Caco-2 (cell line): ENCODE data around the gene CCRL2. TPM values are rescaled to one million over a fixed set of nuclear protein-coding genes. Genes with fewer than 3 reads are reported as not detected.
"Not testable (repeated sequence)": the region's sequence is repeated elsewhere in the genome, so short reads cannot be mapped to it uniquely, and the experiment has no call there.

Experiments
- BruUV-seq: library from RNA; stranded (reverse); fragments of 400-500 nt; replicated peaks from 2 replicates; lab custom pipeline; 2021; lab: Mats Ljungman, UMichigan
- CTCF ChIA-PET: fragments of 300-600 bp; sonication (Branson Sonifier 250); formaldehyde crosslinking; loops from one replicate; lab custom pipeline; 2022; ENCODE audit warnings: antibody characterized with exemption; lab: Charles Lee
- POLR2A ChIA-PET: fragments of 300-600 bp; sonication (Branson Sonifier 250); formaldehyde crosslinking; loops from one replicate; lab custom pipeline; 2022; ENCODE audit warnings: antibody characterized with exemption; lab: Charles Lee
- DNase-seq, 2 experiments: peaks; one replicate each; pipeline versions ENCODE4 v3.0.0 to v3.0.0-alpha.2; 2020 to 2022
- H3K27me3 ChIP-seq: replicated peaks from 2 replicates; pipeline ENCODE4 v1.6.0; 2011; ENCODE audit warnings: low read length; ENCODE audit not compliant: control insufficient read depth, insufficient read depth
- H3K36me3 ChIP-seq: 2 replicates; pipeline ENCODE4 v1.5.1; 2011; ENCODE audit warnings: low read length; ENCODE audit not compliant: control insufficient read depth, insufficient read depth
- H3K4me1 ChIP-seq: fragments of 250-450 bp; sonication (Bioruptor Pico); 2 replicates; pipeline ENCODE4 v1.5.1; 2020; ENCODE audit warnings: mild to moderate bottlenecking
- H3K4me3 ChIP-seq: 2 replicates; pipeline ENCODE4 v1.5.1; 2011; ENCODE audit warnings: low read depth, mild to moderate bottlenecking, control low read depth, low read length
- H3K9me3 ChIP-seq: fragments of 250-450 bp; sonication (Bioruptor Pico); 2 replicates; pipeline ENCODE4 v1.5.1; 2020; ENCODE audit warnings: mild to moderate bottlenecking, moderate library complexity
- H3K27ac Mint-ChIP-seq: one replicate; pipeline ENCODE4 v1.8.0; 2022; ENCODE audit warnings: mixed read lengths; ENCODE audit not compliant: unreplicated experiment
- H3K27me3 Mint-ChIP-seq: one replicate; pipeline ENCODE4 v1.8.0; 2022; ENCODE audit warnings: mixed read lengths; ENCODE audit not compliant: insufficient read depth, unreplicated experiment
- H3K36me3 Mint-ChIP-seq: one replicate; pipeline ENCODE4 v1.8.0; 2022; ENCODE audit warnings: mild to moderate bottlenecking, mixed read lengths; ENCODE audit not compliant: insufficient read depth, unreplicated experiment
- H3K4me1 Mint-ChIP-seq: one replicate; pipeline ENCODE4 v1.8.0; 2022; ENCODE audit warnings: low read depth, mixed read lengths; ENCODE audit not compliant: unreplicated experiment
- H3K4me3 Mint-ChIP-seq: one replicate; pipeline ENCODE4 v1.8.0; 2022; ENCODE audit warnings: mild to moderate bottlenecking, moderate library complexity, mixed read lengths; ENCODE audit not compliant: unreplicated experiment
- H3K9me3 Mint-ChIP-seq: one replicate; pipeline ENCODE4 v1.8.0; 2022; ENCODE audit warnings: mixed read lengths; ENCODE audit not compliant: unreplicated experiment
- intact Hi-C: fragments of 100-400 bp; cut with micrococcal nuclease; formaldehyde crosslinking; loops from one replicate; pipeline ENCODE4 v1.10.0; 2022; ENCODE audit not compliant: unreplicated experiment
- total RNA-seq: library from RNA; stranded (reverse); gene quantifications from 2 replicates; pipeline ENCODE4 v1.2.3, GENCODE V29; 2022
- TF ChIP-seq, protein P1 (sequence below), 2 experiments: fragments of 200-600 bp in 1 of 2; IDR thresholded peaks; 1 replicate in 1 of 2; 2 replicates in 1 of 2; pipeline versions ENCODE4 v1.5.1 to v1.8.0; 2011 to 2022; ENCODE audit warnings: antibody characterized with exemption in 1 of 2, control low read depth in 1 of 2, inconsistent platforms in 1 of 2, low read depth in 1 of 2, low read length in 1 of 2, mild to moderate bottlenecking in 1 of 2, moderate library complexity in 1 of 2; ENCODE audit not compliant: insufficient read depth in 1 of 2, severe bottlenecking in 1 of 2, unreplicated experiment in 1 of 2

The CCRL2 gene
- total RNA-seq, 1 experiment from 2014 or later = 1.0 TPM

DNA sequence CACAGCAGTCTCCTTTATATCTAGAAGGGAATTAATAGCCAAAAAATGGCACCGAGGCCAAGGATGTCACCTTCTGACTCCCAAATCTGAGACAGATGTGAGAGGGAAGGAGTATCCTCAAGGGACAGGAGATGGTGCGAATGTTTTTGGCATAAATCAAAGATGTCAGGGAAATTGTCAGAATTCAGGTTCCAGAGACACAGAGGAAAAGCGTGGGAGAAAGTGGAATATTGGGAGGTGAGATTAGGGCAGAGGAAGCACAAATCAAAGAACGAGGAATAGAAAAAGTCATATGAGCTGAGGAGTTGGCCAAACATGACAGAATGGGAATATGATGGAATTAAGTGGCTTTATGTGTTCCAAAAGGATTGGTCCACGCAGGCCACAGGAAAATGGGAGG, 6.2 kb upstream of the CCRL2 start:
- no TSS peak for BruUV-seq
- H3K4me1 ChIP-seq = peaks cover 6% of the 10 kb centered on the region; the same call in 1 of the 2 replicates
- no peaks in the 10 kb centered on the region for H3K27me3 ChIP-seq
- H3K9me3 Mint-ChIP-seq = no peaks in the 10 kb centered on the region
- no peaks in the 10 kb centered on the region for H3K36me3 ChIP-seq
- H3K27ac Mint-ChIP-seq = no peak overlapping the region
- H3K9me3 ChIP-seq = no peaks in the 10 kb centered on the region
- H3K4me3 Mint-ChIP-seq = no peak overlapping the region
- H3K36me3 Mint-ChIP-seq = no peaks in the 10 kb centered on the region
- H3K4me1 Mint-ChIP-seq = peaks cover 6% of the 10 kb centered on the region
- intact Hi-C loops = no loop called here
- TF ChIP-seq, protein P1, sequence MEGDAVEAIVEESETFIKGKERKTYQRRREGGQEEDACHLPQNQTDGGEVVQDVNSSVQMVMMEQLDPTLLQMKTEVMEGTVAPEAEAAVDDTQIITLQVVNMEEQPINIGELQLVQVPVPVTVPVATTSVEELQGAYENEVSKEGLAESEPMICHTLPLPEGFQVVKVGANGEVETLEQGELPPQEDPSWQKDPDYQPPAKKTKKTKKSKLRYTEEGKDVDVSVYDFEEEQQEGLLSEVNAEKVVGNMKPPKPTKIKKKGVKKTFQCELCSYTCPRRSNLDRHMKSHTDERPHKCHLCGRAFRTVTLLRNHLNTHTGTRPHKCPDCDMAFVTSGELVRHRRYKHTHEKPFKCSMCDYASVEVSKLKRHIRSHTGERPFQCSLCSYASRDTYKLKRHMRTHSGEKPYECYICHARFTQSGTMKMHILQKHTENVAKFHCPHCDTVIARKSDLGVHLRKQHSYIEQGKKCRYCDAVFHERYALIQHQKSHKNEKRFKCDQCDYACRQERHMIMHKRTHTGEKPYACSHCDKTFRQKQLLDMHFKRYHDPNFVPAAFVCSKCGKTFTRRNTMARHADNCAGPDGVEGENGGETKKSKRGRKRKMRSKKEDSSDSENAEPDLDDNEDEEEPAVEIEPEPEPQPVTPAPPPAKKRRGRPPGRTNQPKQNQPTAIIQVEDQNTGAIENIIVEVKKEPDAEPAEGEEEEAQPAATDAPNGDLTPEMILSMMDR (IDR thresholded peaks at IDR 0.05; ENCODE audit: insufficient read depth in 1 of 2, low read depth in 1 of 2, low read length in 1 of 2, severe bottlenecking in 1 of 2, unreplicated experiment in 1 of 2) = no peak
- ChIA-PET POLR2A (no interaction called here), CTCF (no interaction called here)
- no peak overlapping the region for H3K4me3 ChIP-seq
- no peak for DNase-seq
- H3K27me3 Mint-ChIP-seq = no peaks in the 10 kb centered on the region

GRCh38 chr3:46401579-46401978, 5.5 kb upstream of the CCRL2 start:
- H3K4me1 ChIP-seq = peaks cover 10% of the 10 kb centered on the region
- Mint-ChIP-seq H3K27ac (no peak overlapping the region), H3K4me1 (peaks cover 14% of the 10 kb centered on the region), H3K4me3 (no peak overlapping the region), H3K9me3 (no peaks in the 10 kb centered on the region), H3K36me3 (no peaks in the 10 kb centered on the region), H3K27me3 (no peaks in the 10 kb centered on the region)
- no TSS peak for BruUV-seq
- ChIA-PET POLR2A (no interaction called here), CTCF (interaction anchor here (0.5 kb wide), 1 partner anchor 149 kb away, joined by 3 read pairs; no protein-coding TSS in a partner anchor)
- H3K9me3 ChIP-seq = no peaks in the 10 kb centered on the region
- DNase-seq = no peak
- no peaks in the 10 kb centered on the region for H3K27me3 ChIP-seq
- no peaks in the 10 kb centered on the region for H3K36me3 ChIP-seq
- no peak overlapping the region for H3K4me3 ChIP-seq
- intact Hi-C loops = no loop called here
- TF ChIP-seq, protein P1 (IDR thresholded peaks at IDR 0.05; ENCODE audit: insufficient read depth in 1 of 2, low read depth in 1 of 2, low read length in 1 of 2, severe bottlenecking in 1 of 2, unreplicated experiment in 1 of 2) = no peak

DNA sequence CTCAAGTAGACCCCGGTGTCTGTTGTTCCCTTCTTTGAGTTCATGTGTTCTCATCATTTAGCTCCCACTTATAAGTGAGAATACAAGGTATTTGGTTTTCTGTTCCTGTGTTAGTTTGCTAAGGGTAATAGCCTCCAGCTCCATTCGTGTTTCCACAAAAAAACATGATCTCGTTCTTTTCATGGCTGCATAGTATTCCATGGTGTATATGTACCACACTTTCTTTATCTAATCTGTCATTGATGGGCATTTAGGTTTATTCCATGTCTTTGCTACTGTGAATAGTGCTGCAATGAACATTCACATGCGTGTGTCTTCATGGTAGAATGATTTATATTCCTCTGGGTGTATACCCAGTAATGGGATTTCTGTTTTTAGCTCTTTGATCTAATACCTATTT, 4.2 kb upstream of the CCRL2 start:
- H3K4me3 Mint-ChIP-seq, H3K36me3 Mint-ChIP-seq, H3K36me3 ChIP-seq, H3K27ac Mint-ChIP-seq, intact Hi-C loops, POLR2A ChIA-PET, CTCF ChIA-PET, H3K9me3 ChIP-seq, BruUV-seq, H3K4me3 ChIP-seq, H3K27me3 ChIP-seq, H3K27me3 Mint-ChIP-seq, DNase-seq, H3K9me3 Mint-ChIP-seq: not testable (repeated sequence)
- peaks cover 17% of the 10 kb centered on the region for H3K4me1 ChIP-seq
- peaks cover 21% of the 10 kb centered on the region for H3K4me1 Mint-ChIP-seq
